H9 (cell line): Measurements from ENCODE around the gene EFCAB6. TPM values are rescaled to one million over a fixed set of nuclear protein-coding genes. Genes with fewer than 3 reads are reported as not detected.

Experiments
- DNase-seq: peaks from one replicate; pipeline ENCODE4 v3.0.0-alpha.2; 2017
- H2AFZ ChIP-seq: one replicate; pipeline ENCODE4 v1.6.1; 2013; ENCODE audit warnings: mild to moderate bottlenecking, low read length, control low read depth, moderate library complexity
- H2AK5ac ChIP-seq: 2 replicates; pipeline ENCODE4 v1.6.1; 2013; ENCODE audit warnings: low read length, control low read depth, mixed read lengths; ENCODE audit not compliant: insufficient read length
- H2BK120ac ChIP-seq: one replicate; pipeline ENCODE4 v1.6.1; 2013; ENCODE audit warnings: low read depth, mild to moderate bottlenecking, low read length, control low read depth, inconsistent platforms; ENCODE audit not compliant: poor library complexity, severe bottlenecking
- H2BK12ac ChIP-seq: 2 replicates; pipeline ENCODE4 v1.6.1; 2013; ENCODE audit warnings: low read length, control low read depth, mixed read lengths, low read depth; ENCODE audit not compliant: insufficient read length
- H2BK15ac ChIP-seq: 2 replicates; pipeline ENCODE4 v1.6.1; 2013; ENCODE audit warnings: low read depth, low read length, control low read depth
- H2BK20ac ChIP-seq: one replicate; pipeline ENCODE4 v1.6.1; 2013; ENCODE audit warnings: low read depth, mild to moderate bottlenecking, low read length, control low read depth, inconsistent platforms; ENCODE audit not compliant: poor library complexity, severe bottlenecking
- H2BK5ac ChIP-seq: 2 replicates; pipeline ENCODE4 v1.6.1; 2013; ENCODE audit warnings: low read length, control low read depth, mixed read lengths; ENCODE audit not compliant: insufficient read length
- H3K14ac ChIP-seq: 2 replicates; pipeline ENCODE4 v1.6.1; 2013; ENCODE audit warnings: low read length, control low read depth; ENCODE audit not compliant: insufficient read depth
- H3K18ac ChIP-seq: 2 replicates; pipeline ENCODE4 v1.6.1; 2013; ENCODE audit warnings: low read depth, mild to moderate bottlenecking, mixed read lengths, low read length, control low read depth; ENCODE audit not compliant: insufficient read length
- H3K23ac ChIP-seq: 2 replicates; pipeline ENCODE4 v1.6.1; 2013; ENCODE audit warnings: low read length, control low read depth, mixed read lengths, low read depth; ENCODE audit not compliant: insufficient read length
- H3K23me2 ChIP-seq: 2 replicates; pipeline ENCODE4 v1.6.1; 2013; ENCODE audit warnings: low read depth, mild to moderate bottlenecking, mixed read lengths, low read length, control low read depth; ENCODE audit not compliant: insufficient read length, poor library complexity, severe bottlenecking
- H3K27ac ChIP-seq: 2 replicates; pipeline ENCODE4 v1.5.1; 2013; ENCODE audit warnings: low read length, control low read depth, mixed read lengths, low read depth; ENCODE audit not compliant: insufficient read length
- H3K27me3 ChIP-seq: 2 replicates; pipeline ENCODE4 v1.6.1; 2013; ENCODE audit warnings: low read length, control low read depth, inconsistent platforms; ENCODE audit not compliant: insufficient read depth
- H3K4ac ChIP-seq: 2 replicates; pipeline ENCODE4 v1.6.1; 2013; ENCODE audit warnings: low read depth, mild to moderate bottlenecking, control low read depth, inconsistent platforms, low read length, moderate library complexity
- H3K4me1 ChIP-seq: 2 replicates; pipeline ENCODE4 v1.6.1; 2013; ENCODE audit warnings: low read length, control low read depth, inconsistent platforms; ENCODE audit not compliant: insufficient read depth
- H3K4me2 ChIP-seq: 2 replicates; pipeline ENCODE4 v1.6.1; 2013; ENCODE audit warnings: low read length, control low read depth, mixed read lengths; ENCODE audit not compliant: insufficient read length, insufficient read depth
- H3K56ac ChIP-seq: 2 replicates; pipeline ENCODE4 v1.6.1; 2013; ENCODE audit warnings: low read depth, mild to moderate bottlenecking, mixed read lengths, low read length, control low read depth; ENCODE audit not compliant: insufficient read length
- H3K79me1 ChIP-seq: 2 replicates; pipeline ENCODE4 v1.6.1; 2013; ENCODE audit warnings: low read depth, mild to moderate bottlenecking, moderate library complexity, low read length, control low read depth, inconsistent platforms; ENCODE audit not compliant: insufficient read depth, poor library complexity, severe bottlenecking
- H3K79me2 ChIP-seq: 2 replicates; pipeline ENCODE4 v1.6.1; 2013; ENCODE audit warnings: low read length, control low read depth, inconsistent platforms; ENCODE audit not compliant: insufficient read depth
- H3K9ac ChIP-seq: 2 replicates; pipeline ENCODE4 v1.6.1; 2013; ENCODE audit warnings: low read length, control low read depth, mixed read lengths; ENCODE audit not compliant: insufficient read length; ENCODE audit errors: extremely low read depth
- H3K9me3 ChIP-seq: one replicate; pipeline ENCODE4 v1.6.1; 2013; ENCODE audit warnings: low read depth, low read length, inconsistent platforms; ENCODE audit not compliant: control insufficient read depth
- H3T11ph ChIP-seq: one replicate; pipeline ENCODE4 v1.6.1; 2013; ENCODE audit warnings: mild to moderate bottlenecking, low read length, control low read depth, inconsistent platforms
- H4K20me1 ChIP-seq: one replicate; pipeline ENCODE4 v1.6.1; 2013; ENCODE audit not compliant: control insufficient read depth, insufficient read length, insufficient read depth
- H4K5ac ChIP-seq: 2 replicates; pipeline ENCODE4 v1.6.1; 2013; ENCODE audit warnings: low read depth, mild to moderate bottlenecking, mixed read lengths, low read length, control low read depth; ENCODE audit not compliant: insufficient read length
- H4K8ac ChIP-seq: replicated peaks from 2 replicates; pipeline ENCODE4 v1.6.1; 2013; ENCODE audit warnings: low read length, control low read depth, mixed read lengths, low read depth; ENCODE audit not compliant: insufficient read length
- H4K91ac ChIP-seq: 2 replicates; pipeline ENCODE4 v1.6.1; 2013; ENCODE audit warnings: low read depth, mild to moderate bottlenecking, moderate library complexity, mixed read lengths, low read length, control low read depth; ENCODE audit not compliant: insufficient read length
- H3K27ac Mint-ChIP-seq, 3 experiments: 2 replicates in 2 of 3; 3 replicates in 1 of 3; pipeline ENCODE4 v1.8.0; 2020 to 2021; ENCODE audit warnings: mixed read lengths in 3 of 3, mild to moderate bottlenecking in 1 of 3, moderate library complexity in 1 of 3
- H3K27me3 Mint-ChIP-seq: 2 replicates; pipeline ENCODE4 v1.8.0; 2021; ENCODE audit warnings: low read depth, mild to moderate bottlenecking, moderate library complexity, mixed read lengths
- H3K36me3 Mint-ChIP-seq, 3 experiments: 2 replicates in 2 of 3; 3 replicates in 1 of 3; pipeline ENCODE4 v1.8.0; 2020 to 2021; ENCODE audit warnings: low read depth in 3 of 3, mixed read lengths in 3 of 3; ENCODE audit not compliant: insufficient read depth in 1 of 3
- H3K4me1 Mint-ChIP-seq, 2 experiments: 2 replicates each; pipeline ENCODE4 v1.8.0; 2020; ENCODE audit warnings: mixed read lengths in 2 of 2
- H3K4me3 Mint-ChIP-seq, 2 experiments: 2 replicates in 1 of 2; 3 replicates in 1 of 2; pipeline ENCODE4 v1.8.0; 2020 to 2021; ENCODE audit warnings: mild to moderate bottlenecking in 2 of 2, mixed read lengths in 2 of 2, moderate library complexity in 1 of 2
- H3K9me3 Mint-ChIP-seq, 2 experiments: 2 replicates in 1 of 2; 3 replicates in 1 of 2; pipeline ENCODE4 v1.8.0; 2020; ENCODE audit warnings: mild to moderate bottlenecking in 2 of 2, mixed read lengths in 2 of 2, moderate library complexity in 1 of 2
- CTCF ChIP-seq: fragments of 200-600 bp; sonication (generic); conservative IDR thresholded peaks from 3 replicates; pipeline ENCODE4 v1.8.0; 2021; ENCODE audit warnings: antibody characterized with exemption, mild to moderate bottlenecking
- WGBS: extraction: QIAGEN DNeasy Blood & Tissue Kit; methylation state at CpG from one replicate; pipeline ENCODE4 v1.1.7; 2013; ENCODE audit warnings: missing lambda C conversion rate, low lambda C conversion rate, mixed read lengths; ENCODE audit not compliant: insufficient read length; ENCODE audit errors: extremely low coverage; 5-methylcytosine and 5-hydroxymethylcytosine counted together
- total RNA-seq: library from RNA; stranded (reverse); gene quantifications from 2 replicates; pipeline ENCODE4 v1.2.1, GENCODE V29; 2021

EFCAB6 gene
- total RNA-seq, 1 experiment from 2014 or later: 0.31 TPM

- no peaks in the 10 kb centered on the region for H3K79me1 ChIP-seq
- H3K27ac ChIP-seq: no peak overlapping the region
- H4K5ac ChIP-seq: no peak overlapping the region
- no peak overlapping the region for H2BK12ac ChIP-seq
- no peaks in the 10 kb centered on the region for H3K79me2 ChIP-seq
- no peak overlapping the region for H2AFZ ChIP-seq
- H3K27ac Mint-ChIP-seq: no peak overlapping the region
- H2BK5ac ChIP-seq: no peak overlapping the region
- H3K23me2 ChIP-seq: peaks cover 3% of the 10 kb centered on the region
- H3K4me1 Mint-ChIP-seq: peaks cover 10 to 11% of the 10 kb centered on the region in 2 experiments
- DNase-seq: no peak
- TF ChIP-seq CTCF: no peak
- H3K27me3 ChIP-seq: no peaks in the 10 kb centered on the region
- H3T11ph ChIP-seq: no peak overlapping the region
- H3K4ac ChIP-seq: no peak overlapping the region
- H3K56ac ChIP-seq: no peak overlapping the region
- no peak overlapping the region for H2BK120ac ChIP-seq
- H3K23ac ChIP-seq: no peak overlapping the region
- no peak overlapping the region for H3K4me3 Mint-ChIP-seq
- H3K4me1 ChIP-seq: no peaks in the 10 kb centered on the region; the same call in 1 of the 2 replicates
- peaks cover 4% of the 10 kb centered on the region for H3K27me3 Mint-ChIP-seq
- H2BK15ac ChIP-seq: no peak overlapping the region
- H2BK20ac ChIP-seq: no peak overlapping the region
- H3K18ac ChIP-seq: no peak overlapping the region
- no peaks in the 10 kb centered on the region for H3K36me3 Mint-ChIP-seq
- WGBS: no CpG with 5 or more reads among the region's 10 CpGs
- no peaks in the 10 kb centered on the region for H4K20me1 ChIP-seq
- H4K8ac ChIP-seq: no peak overlapping the region
- H3K9me3 Mint-ChIP-seq: no peaks in the 10 kb centered on the region
- no peak overlapping the region for H3K14ac ChIP-seq
- H4K91ac ChIP-seq: no peak overlapping the region
- no peak overlapping the region for H3K4me2 ChIP-seq
- no peak overlapping the region for H3K9ac ChIP-seq
- no peak overlapping the region for H2AK5ac ChIP-seq
- no peaks in the 10 kb centered on the region for H3K9me3 ChIP-seq
Measured at GRCh38 chr22:43631846-43632245, 180.3 kb downstream of the EFCAB6 start.
